Stimulated activated CD4-positive, alpha-beta T cell treated with anti-CD3 and anti-CD28 coated beads, Interleukin-15, amount 100 ng/mL, for 48 hours (primary cell): Measurements from ENCODE around the gene CASP2.
A peak's percentile ranks its signal among the peaks of the same experiment; 100 is the strongest.

ENCODE experiments used
- DNase-seq, 2 donors: peaks; one replicate each; pipeline ENCODE4 v3.0.0-alpha.2; 2020; ENCODE audit warnings: low read depth in 2 of 2

The CASP2 gene

GRCh38 chr7:143331179-143331801 lies 43.1 kb downstream of the CASP2 start:
- DNase-seq = no peak

GRCh38 chr7:143334244-143334643 lies 46.1 kb downstream of the CASP2 start:
- no peak for DNase-seq

- no peak for DNase-seq
Observed at GRCh38 chr7:143337216-143337615, 49.1 kb downstream of the CASP2 start.

GRCh38 chr7:143341842-143342241 lies 53.7 kb downstream of the CASP2 start:
- DNase-seq = no peak

- no peak for DNase-seq
Observed at GRCh38 chr7:143343596-143343995, 55.4 kb downstream of the CASP2 start.

- peak; percentile 51 to 57 for DNase-seq
Observed at GRCh38 chr7:143345428-143345900, 57.3 kb downstream of the CASP2 start.

GRCh38 chr7:143346018-143346417 lies 57.9 kb downstream of the CASP2 start:
- DNase-seq = no peak

GRCh38 chr7:143347950-143348349 lies 59.8 kb downstream of the CASP2 start:
- no peak for DNase-seq

- DNase-seq = no peak
Observed at GRCh38 chr7:143351060-143351459, 62.9 kb downstream of the CASP2 start.

GRCh38 chr7:143351574-143351973 lies 63.4 kb downstream of the CASP2 start:
- DNase-seq = no peak

GRCh38 chr7:143352531-143353002 lies 64.4 kb downstream of the CASP2 start:
- no peak for DNase-seq

GRCh38 chr7:143354376-143354775 lies 66.2 kb downstream of the CASP2 start:
- no peak for DNase-seq

- no peak for DNase-seq
Observed at GRCh38 chr7:143354965-143355364, 66.8 kb downstream of the CASP2 start.

GRCh38 chr7:143355450-143356385 lies 67.6 kb downstream of the CASP2 start:
- no peak for DNase-seq

GRCh38 chr7:143356414-143357050 lies 68.4 kb downstream of the CASP2 start:
- DNase-seq = no peak
